HepG2 (cell line): ENCODE data around the gene SLC19A1. TPM values are rescaled to one million over a fixed set of nuclear protein-coding genes. Genes with fewer than 3 reads are reported as not detected.

Experiments used
- ARHGAP35 ChIP-seq: sonication (generic); formaldehyde crosslinking; IDR thresholded peaks from 2 replicates; pipeline ENCODE4 v1.9.0; 2022; ENCODE audit warnings: mild to moderate bottlenecking, inconsistent platforms, moderate library complexity, missing genetic modification reagents, borderline replicate concordance
- EHMT2 ChIP-seq: fragments of 200-600 bp; sonication (generic); IDR thresholded peaks from 2 replicates; pipeline ENCODE4 v1.7.0; 2017; ENCODE audit warnings: antibody characterized with exemption, low read depth, low read length, borderline replicate concordance
- GABPA ChIP-seq, 2 experiments: IDR thresholded peaks; 2 replicates each; pipeline ENCODE4 v1.6.1; 2011 to 2016; ENCODE audit warnings: low read depth in 2 of 2, low read length in 1 of 2, missing biosample characterization in 1 of 2, missing genetic modification characterization in 1 of 2
- IRX3 ChIP-seq: sonication (generic); formaldehyde crosslinking; IDR thresholded peaks from 2 replicates; pipeline ENCODE4 v1.8.1; 2023; ENCODE audit warnings: mild to moderate bottlenecking, low read depth, missing genetic modification reagents, borderline replicate concordance
- KDM1A ChIP-seq: IDR thresholded peaks from 2 replicates; pipeline ENCODE4 v1.6.1; 2016; ENCODE audit warnings: missing compliant biosample characterization
- NR2F1 ChIP-seq, 2 experiments: fragments of 450-650 bp in 1 of 2; formaldehyde crosslinking in 1 of 2; IDR thresholded peaks; 2 replicates each; pipeline versions ENCODE4 v1.5.0 to v1.6.1; 2016 to 2020; ENCODE audit warnings: mild to moderate bottlenecking in 1 of 2, missing compliant biosample characterization in 1 of 2, missing genetic modification reagents in 1 of 2, moderate library complexity in 1 of 2
- PHF21A ChIP-seq: sonication (generic); formaldehyde crosslinking; IDR thresholded peaks from 2 replicates; pipeline ENCODE4 v1.5.0; 2020; ENCODE audit warnings: mild to moderate bottlenecking, missing genetic modification reagents
- PREB ChIP-seq: sonication (generic); formaldehyde crosslinking; IDR thresholded peaks from 2 replicates; pipeline ENCODE4 v1.4.0; 2020; ENCODE audit warnings: missing genetic modification reagents
- RAD51 ChIP-seq: fragments of 450-650 bp; IDR thresholded peaks from 2 replicates; pipeline ENCODE4 v1.6.1; 2016; ENCODE audit warnings: borderline replicate concordance
- TIGD3 ChIP-seq: sonication (generic); formaldehyde crosslinking; IDR thresholded peaks from 2 replicates; pipeline ENCODE4 v1.5.1; 2020; ENCODE audit warnings: mild to moderate bottlenecking, missing genetic modification reagents, borderline replicate concordance
- ZBTB7A ChIP-seq: sonication (generic); formaldehyde crosslinking; IDR thresholded peaks from 2 replicates; pipeline ENCODE4 v1.8.0; 2022; ENCODE audit warnings: mild to moderate bottlenecking, missing genetic modification reagents
- ZFY ChIP-seq: sonication (generic); formaldehyde crosslinking; IDR thresholded peaks from 2 replicates; pipeline ENCODE4 v1.4.0; 2020; ENCODE audit warnings: missing genetic modification reagents
- ZNF138 ChIP-seq: sonication (generic); formaldehyde crosslinking; IDR thresholded peaks from 2 replicates; pipeline ENCODE4 v1.5.0; 2020; ENCODE audit warnings: mild to moderate bottlenecking, low read depth, missing genetic modification reagents
- ZNF205 ChIP-seq: IDR thresholded peaks from 2 replicates; pipeline ENCODE4 v1.6.1; 2018; ENCODE audit warnings: missing biosample characterization, missing genetic modification reagents
- ZNF232 ChIP-seq: sonication (generic); formaldehyde crosslinking; IDR thresholded peaks from 2 replicates; pipeline ENCODE4 v1.4.0; 2020; ENCODE audit warnings: missing genetic modification reagents, borderline replicate concordance
- ZNF235 ChIP-seq: sonication (generic); formaldehyde crosslinking; IDR thresholded peaks from 2 replicates; pipeline ENCODE4 v1.8.1; 2023; ENCODE audit warnings: mild to moderate bottlenecking, missing genetic modification reagents, borderline replicate concordance
- ZNF33B ChIP-seq: sonication (generic); formaldehyde crosslinking; IDR thresholded peaks from 2 replicates; pipeline ENCODE4 v1.5.1; 2020; ENCODE audit warnings: mild to moderate bottlenecking, missing genetic modification reagents
- ZNF782 ChIP-seq: sonication (generic); formaldehyde crosslinking; IDR thresholded peaks from 2 replicates; pipeline ENCODE4 v1.4.0; 2020; ENCODE audit warnings: missing genetic modification reagents, mild to moderate bottlenecking, borderline replicate concordance
- polyA plus RNA-seq, 8 experiments: library from polyadenylated mRNA; depleted of rRNA in 3 of 8; stranded (reverse) in 7 of 8; unstranded in 1 of 8; fragments of >200 nt; fragmentation: Illumina TruSeq in 4 of 8; extraction: Trizol in 4 of 8; gene quantifications; 2 replicates each; pipeline versions ENCODE4 v1.2.1 to v1.2.3, GENCODE V29; 2011 to 2016; ENCODE audit warnings: low read depth in 4 of 8, missing spikeins in 1 of 8, mixed read lengths in 1 of 8; ENCODE audit not compliant: insufficient read depth in 1 of 8
- total RNA-seq, 5 experiments: library from RNA; depleted of rRNA; stranded (reverse); fragments of >200 nt; fragmentation: Illumina TruSeq; extraction: Trizol; gene quantifications; 2 replicates each; pipeline ENCODE4 v1.2.3, GENCODE V29; 2016; ENCODE audit warnings: low read depth in 1 of 5
- TF ChIP-seq, protein P1 (sequence below): sonication (generic); formaldehyde crosslinking; IDR thresholded peaks from 2 replicates; pipeline ENCODE4 v1.9.0; 2021; ENCODE audit warnings: mild to moderate bottlenecking, missing genetic modification reagents
- TF ChIP-seq, protein P2 (sequence below): sonication (generic); formaldehyde crosslinking; IDR thresholded peaks from 2 replicates; pipeline ENCODE4 v1.5.1; 2020; ENCODE audit warnings: missing genetic modification reagents, mild to moderate bottlenecking, borderline replicate concordance

The SLC19A1 gene
- total and polyA plus RNA-seq, 2 of the 13 experiments (the other 11 are each of a cell fraction or from before 2014, with no cell fraction given): 21.8 to 23.0 TPM

GRCh38 chr21:45554477-45555175, 12.4 kb upstream of the SLC19A1 start (continued):
- TF ChIP-seq, protein P1, sequence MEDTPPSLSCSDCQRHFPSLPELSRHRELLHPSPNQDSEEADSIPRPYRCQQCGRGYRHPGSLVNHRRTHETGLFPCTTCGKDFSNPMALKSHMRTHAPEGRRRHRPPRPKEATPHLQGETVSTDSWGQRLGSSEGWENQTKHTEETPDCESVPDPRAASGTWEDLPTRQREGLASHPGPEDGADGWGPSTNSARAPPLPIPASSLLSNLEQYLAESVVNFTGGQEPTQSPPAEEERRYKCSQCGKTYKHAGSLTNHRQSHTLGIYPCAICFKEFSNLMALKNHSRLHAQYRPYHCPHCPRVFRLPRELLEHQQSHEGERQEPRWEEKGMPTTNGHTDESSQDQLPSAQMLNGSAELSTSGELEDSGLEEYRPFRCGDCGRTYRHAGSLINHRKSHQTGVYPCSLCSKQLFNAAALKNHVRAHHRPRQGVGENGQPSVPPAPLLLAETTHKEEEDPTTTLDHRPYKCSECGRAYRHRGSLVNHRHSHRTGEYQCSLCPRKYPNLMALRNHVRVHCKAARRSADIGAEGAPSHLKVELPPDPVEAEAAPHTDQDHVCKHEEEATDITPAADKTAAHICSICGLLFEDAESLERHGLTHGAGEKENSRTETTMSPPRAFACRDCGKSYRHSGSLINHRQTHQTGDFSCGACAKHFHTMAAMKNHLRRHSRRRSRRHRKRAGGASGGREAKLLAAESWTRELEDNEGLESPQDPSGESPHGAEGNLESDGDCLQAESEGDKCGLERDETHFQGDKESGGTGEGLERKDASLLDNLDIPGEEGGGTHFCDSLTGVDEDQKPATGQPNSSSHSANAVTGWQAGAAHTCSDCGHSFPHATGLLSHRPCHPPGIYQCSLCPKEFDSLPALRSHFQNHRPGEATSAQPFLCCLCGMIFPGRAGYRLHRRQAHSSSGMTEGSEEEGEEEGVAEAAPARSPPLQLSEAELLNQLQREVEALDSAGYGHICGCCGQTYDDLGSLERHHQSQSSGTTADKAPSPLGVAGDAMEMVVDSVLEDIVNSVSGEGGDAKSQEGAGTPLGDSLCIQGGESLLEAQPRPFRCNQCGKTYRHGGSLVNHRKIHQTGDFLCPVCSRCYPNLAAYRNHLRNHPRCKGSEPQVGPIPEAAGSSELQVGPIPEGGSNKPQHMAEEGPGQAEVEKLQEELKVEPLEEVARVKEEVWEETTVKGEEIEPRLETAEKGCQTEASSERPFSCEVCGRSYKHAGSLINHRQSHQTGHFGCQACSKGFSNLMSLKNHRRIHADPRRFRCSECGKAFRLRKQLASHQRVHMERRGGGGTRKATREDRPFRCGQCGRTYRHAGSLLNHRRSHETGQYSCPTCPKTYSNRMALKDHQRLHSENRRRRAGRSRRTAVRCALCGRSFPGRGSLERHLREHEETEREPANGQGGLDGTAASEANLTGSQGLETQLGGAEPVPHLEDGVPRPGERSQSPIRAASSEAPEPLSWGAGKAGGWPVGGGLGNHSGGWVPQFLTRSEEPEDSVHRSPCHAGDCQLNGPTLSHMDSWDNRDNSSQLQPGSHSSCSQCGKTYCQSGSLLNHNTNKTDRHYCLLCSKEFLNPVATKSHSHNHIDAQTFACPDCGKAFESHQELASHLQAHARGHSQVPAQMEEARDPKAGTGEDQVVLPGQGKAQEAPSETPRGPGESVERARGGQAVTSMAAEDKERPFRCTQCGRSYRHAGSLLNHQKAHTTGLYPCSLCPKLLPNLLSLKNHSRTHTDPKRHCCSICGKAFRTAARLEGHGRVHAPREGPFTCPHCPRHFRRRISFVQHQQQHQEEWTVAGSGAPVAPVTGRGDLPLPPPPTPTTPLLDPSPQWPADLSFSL (CRISPR knock-in tag): no peak
- TF ChIP-seq ZNF205 (CRISPR knock-in tag) (no peak), PHF21A (CRISPR knock-in tag) (peak; percentile 67), KDM1A (CRISPR knock-in tag) (no peak), GABPA (IDR thresholded peaks at IDR 0.05; ENCODE audit: low read depth, low read length) (no peak), GABPA (CRISPR knock-in tag; IDR thresholded peaks at IDR 0.05; ENCODE audit: low read depth) (no peak), NR2F1 (CRISPR knock-in tag; IDR thresholded peaks at IDR 0.05) (no peak), IRX3 (CRISPR knock-in tag) (no peak), TIGD3 (CRISPR knock-in tag) (no peak), RAD51 (no peak), ZFY (CRISPR knock-in tag) (peak; percentile 37), ZNF235 (CRISPR knock-in tag) (no peak), ZBTB7A (CRISPR knock-in tag) (no peak), EHMT2 (no peak), ARHGAP35 (CRISPR knock-in tag) (0 out of 2 replicates have a peak, but pooled peaks have one; percentile 43), PREB (CRISPR knock-in tag) (no peak), ZNF138 (no peak), ZNF782 (CRISPR knock-in tag) (no peak), ZNF33B (CRISPR knock-in tag) (no peak), ZNF232 (no peak; the same call in 1 of the 2 replicates)
- TF ChIP-seq, protein P2, sequence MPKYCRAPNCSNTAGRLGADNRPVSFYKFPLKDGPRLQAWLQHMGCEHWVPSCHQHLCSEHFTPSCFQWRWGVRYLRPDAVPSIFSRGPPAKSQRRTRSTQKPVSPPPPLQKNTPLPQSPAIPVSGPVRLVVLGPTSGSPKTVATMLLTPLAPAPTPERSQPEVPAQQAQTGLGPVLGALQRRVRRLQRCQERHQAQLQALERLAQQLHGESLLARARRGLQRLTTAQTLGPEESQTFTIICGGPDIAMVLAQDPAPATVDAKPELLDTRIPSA (CRISPR knock-in tag): no peak
